ENCODE results near the gene MAPK8IP1. TPM values are rescaled to one million over a fixed set of nuclear protein-coding genes. Genes with fewer than 3 reads are reported as not detected.
A peak's percentile ranks its signal among the peaks of the same experiment; 100 is the strongest.

MAPK8IP1 gene
- polyA plus RNA-seq, 2 of the 4 experiments (the other 2 are of a cell fraction): 2.6 to 5.8 TPM

DNA sequence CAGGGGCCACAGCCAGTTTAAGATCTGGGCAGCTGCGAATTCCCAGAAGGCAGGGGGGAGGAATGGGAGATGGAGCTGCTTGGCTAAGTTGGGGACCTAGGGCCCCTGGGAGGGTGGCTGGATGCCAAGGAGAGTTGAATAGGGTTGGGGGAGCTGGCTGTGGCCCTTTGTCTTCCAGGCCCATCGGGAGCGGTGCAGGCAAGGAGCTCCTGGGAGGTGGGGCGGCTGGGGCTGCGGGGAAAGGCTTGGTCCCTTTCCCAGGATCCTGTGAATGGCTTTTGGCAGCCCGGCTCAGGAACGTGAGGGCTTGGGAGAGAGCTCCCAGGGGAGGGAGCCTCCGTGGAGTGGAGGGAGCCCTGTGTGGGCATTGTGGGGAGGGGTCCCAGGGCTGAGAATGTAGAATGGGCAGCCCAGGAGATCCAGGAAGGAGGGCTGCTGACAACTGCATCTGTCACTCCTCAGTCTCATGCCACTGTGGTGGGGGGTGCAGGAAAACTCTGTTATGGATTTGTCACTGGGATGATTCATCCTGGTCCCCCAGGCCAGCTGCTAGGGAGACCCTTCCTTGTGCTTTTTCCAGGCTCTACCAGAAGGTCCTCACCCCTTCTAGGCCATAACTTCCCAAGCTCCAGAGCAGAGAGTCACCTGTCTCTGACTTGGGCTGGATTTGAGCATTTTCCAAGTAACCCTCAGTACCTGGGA lies 15.6 kb downstream of the MAPK8IP1 start:
- no peak for ATAC-seq
- ChIA-PET POLR2A (no interaction called here), CTCF (interaction anchor here (0.7 to 1.1 kb wide), 2 partner anchors 10 to 17 kb away, joined by 3 to 4 read pairs; partner anchors contain the start of gene PEX16)
- no peaks in the 10 kb centered on the region for H3K9me3 ChIP-seq
- H3K27ac ChIP-seq: no peak overlapping the region
- no peak for DNase-seq (ENCODE audit: low read depth in 1 of 2, low spot score in 1 of 2)
- FAIRE-seq: no peak
- peaks cover 12% of the 10 kb centered on the region; the same call in 2 of the 3 replicates for H3K4me1 ChIP-seq
- TF ChIP-seq POLR2A (IDR thresholded peaks at IDR 0.05; ENCODE audit: low read length): no peak
- TF ChIP-seq, protein P1, sequence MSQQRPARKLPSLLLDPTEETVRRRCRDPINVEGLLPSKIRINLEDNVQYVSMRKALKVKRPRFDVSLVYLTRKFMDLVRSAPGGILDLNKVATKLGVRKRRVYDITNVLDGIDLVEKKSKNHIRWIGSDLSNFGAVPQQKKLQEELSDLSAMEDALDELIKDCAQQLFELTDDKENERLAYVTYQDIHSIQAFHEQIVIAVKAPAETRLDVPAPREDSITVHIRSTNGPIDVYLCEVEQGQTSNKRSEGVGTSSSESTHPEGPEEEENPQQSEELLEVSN (IDR thresholded peaks at IDR 0.05; ENCODE audit: borderline replicate concordance, low read depth): no peak
- TF ChIP-seq, protein P2, sequence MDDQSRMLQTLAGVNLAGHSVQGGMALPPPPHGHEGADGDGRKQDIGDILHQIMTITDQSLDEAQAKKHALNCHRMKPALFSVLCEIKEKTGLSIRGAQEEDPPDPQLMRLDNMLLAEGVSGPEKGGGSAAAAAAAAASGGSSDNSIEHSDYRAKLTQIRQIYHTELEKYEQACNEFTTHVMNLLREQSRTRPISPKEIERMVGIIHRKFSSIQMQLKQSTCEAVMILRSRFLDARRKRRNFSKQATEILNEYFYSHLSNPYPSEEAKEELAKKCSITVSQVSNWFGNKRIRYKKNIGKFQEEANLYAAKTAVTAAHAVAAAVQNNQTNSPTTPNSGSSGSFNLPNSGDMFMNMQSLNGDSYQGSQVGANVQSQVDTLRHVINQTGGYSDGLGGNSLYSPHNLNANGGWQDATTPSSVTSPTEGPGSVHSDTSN (IDR thresholded peaks at IDR 0.05): no peak
- TF ChIP-seq ZSCAN20 (CRISPR knock-in tag; IDR thresholded peaks at IDR 0.05): no peak
- no peak for TF ChIP-seq CBX2 (IDR thresholded peaks at IDR 0.05; ENCODE audit: borderline replicate concordance, low read depth)
- TF ChIP-seq ZC3H11A (IDR thresholded peaks at IDR 0.05): no peak
- no peak for TF ChIP-seq TFCP2L1 (CRISPR knock-in tag; IDR thresholded peaks at IDR 0.05)
- WGBS (ENCODE audit: missing lambda C conversion rate): 58% methylated on average over 8 of the region's 8 CpGs
- H3K4me3 ChIP-seq: peak overlapping the region; percentile 57; the same call in 1 of the 3 replicates
- H3K4me2 ChIP-seq: peak overlapping the region; percentile 73

- 88% methylated on average over 4 of the region's 6 CpGs for WGBS (ENCODE audit: missing lambda C conversion rate)
- peaks cover 12% of the 10 kb centered on the region; the same call in 2 of the 3 replicates for H3K4me1 ChIP-seq
- no peak for FAIRE-seq
- no peak overlapping the region for H3K4me3 ChIP-seq
- H3K27ac ChIP-seq: no peak overlapping the region
- TF ChIP-seq JUNB (IDR thresholded peaks at IDR 0.05) (no peak), ZC3H11A (IDR thresholded peaks at IDR 0.05) (no peak)
- no peak for ATAC-seq
- DNase-seq (ENCODE audit: low read depth in 1 of 2, low spot score in 1 of 2): no peak
- ChIA-PET POLR2A (no interaction called here), CTCF (interaction anchor here (1.1 kb wide), 1 partner anchor 16 kb away, joined by 3 read pairs; the partner anchor contains the start of gene PEX16)
- H3K9me3 ChIP-seq: no peaks in the 10 kb centered on the region
- no peak overlapping the region for H3K4me2 ChIP-seq
Measured at GRCh38 chr11:45901626-45902025, 16.2 kb downstream of the MAPK8IP1 start.

DNA sequence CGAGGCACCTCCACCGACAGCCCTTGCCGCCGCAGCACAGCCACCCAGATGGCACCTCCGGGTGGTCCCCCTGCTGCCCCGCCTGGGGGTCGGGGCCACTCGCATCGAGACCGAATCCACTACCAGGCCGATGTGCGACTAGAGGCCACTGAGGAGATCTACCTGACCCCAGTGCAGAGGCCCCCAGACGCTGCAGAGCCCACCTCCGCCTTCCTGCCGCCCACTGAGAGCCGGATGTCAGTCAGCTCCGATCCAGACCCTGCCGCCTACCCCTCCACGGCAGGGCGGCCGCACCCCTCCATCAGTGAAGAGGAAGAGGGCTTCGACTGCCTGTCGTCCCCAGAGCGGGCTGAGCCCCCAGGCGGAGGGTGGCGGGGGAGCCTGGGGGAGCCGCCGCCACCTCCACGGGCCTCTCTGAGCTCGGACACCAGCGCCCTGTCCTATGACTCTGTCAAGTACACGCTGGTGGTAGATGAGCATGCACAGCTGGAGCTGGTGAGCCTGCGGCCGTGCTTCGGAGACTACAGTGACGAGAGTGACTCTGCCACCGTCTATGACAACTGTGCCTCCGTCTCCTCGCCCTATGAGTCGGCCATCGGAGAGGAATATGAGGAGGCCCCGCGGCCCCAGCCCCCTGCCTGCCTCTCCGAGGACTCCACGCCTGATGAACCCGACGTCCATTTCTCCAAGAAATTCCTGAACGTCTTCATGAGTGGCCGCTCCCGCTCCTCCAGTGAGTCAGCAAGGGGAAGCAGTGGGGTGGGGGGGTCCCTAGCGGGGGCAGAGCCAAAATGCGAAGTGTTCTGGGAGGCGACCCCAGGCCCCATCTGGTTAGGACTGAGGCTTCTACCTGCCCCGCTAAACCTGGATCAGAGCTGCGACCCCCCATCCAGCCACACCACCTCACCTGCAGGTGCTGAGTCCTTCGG lies 17.3 kb downstream of the MAPK8IP1 start:
- ChIA-PET POLR2A (no interaction called here), CTCF (interaction anchor here (0.7 kb wide), 1 partner anchor 9 kb away, joined by 3 read pairs; no protein-coding TSS in a partner anchor)
- 90% methylated on average over 42 of the region's 56 CpGs for WGBS (ENCODE audit: missing lambda C conversion rate)
- Histone ChIP-seq H3K4me1 (peaks cover 12% of the 10 kb centered on the region; the same call in 2 of the 3 replicates), H3K27ac (no peak overlapping the region), H3K4me2 (no peak overlapping the region), H3K4me3 (no peak overlapping the region), H3K9me3 (no peaks in the 10 kb centered on the region)
- TF ChIP-seq SREBF2 (IDR thresholded peaks at IDR 0.05): no peak
- TF ChIP-seq MAFK (IDR thresholded peaks at IDR 0.05; ENCODE audit: partially characterized antibody): no peak
- TF ChIP-seq, protein P3, sequence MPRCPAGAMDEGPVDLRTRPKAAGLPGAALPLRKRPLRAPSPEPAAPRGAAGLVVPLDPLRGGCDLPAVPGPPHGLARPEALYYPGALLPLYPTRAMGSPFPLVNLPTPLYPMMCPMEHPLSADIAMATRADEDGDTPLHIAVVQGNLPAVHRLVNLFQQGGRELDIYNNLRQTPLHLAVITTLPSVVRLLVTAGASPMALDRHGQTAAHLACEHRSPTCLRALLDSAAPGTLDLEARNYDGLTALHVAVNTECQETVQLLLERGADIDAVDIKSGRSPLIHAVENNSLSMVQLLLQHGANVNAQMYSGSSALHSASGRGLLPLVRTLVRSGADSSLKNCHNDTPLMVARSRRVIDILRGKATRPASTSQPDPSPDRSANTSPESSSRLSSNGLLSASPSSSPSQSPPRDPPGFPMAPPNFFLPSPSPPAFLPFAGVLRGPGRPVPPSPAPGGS (IDR thresholded peaks at IDR 0.05): no peak
- TF ChIP-seq FOXS1 (CRISPR knock-in tag; IDR thresholded peaks at IDR 0.05): no peak
- TF ChIP-seq GATA3 (IDR thresholded peaks at IDR 0.05; ENCODE audit: borderline replicate concordance): no peak
- no peak for TF ChIP-seq RCOR1 (IDR thresholded peaks at IDR 0.05; ENCODE audit: low read depth, low read length)
- TF ChIP-seq MAZ (IDR thresholded peaks at IDR 0.05; ENCODE audit: borderline replicate concordance, low read depth, low read length): no peak
- TF ChIP-seq RAD21 (conservative IDR thresholded peaks at IDR 0.05 in 1 of 2, IDR thresholded peaks at IDR 0.05 in 1 of 2): no peak
- TF ChIP-seq, protein P4, sequence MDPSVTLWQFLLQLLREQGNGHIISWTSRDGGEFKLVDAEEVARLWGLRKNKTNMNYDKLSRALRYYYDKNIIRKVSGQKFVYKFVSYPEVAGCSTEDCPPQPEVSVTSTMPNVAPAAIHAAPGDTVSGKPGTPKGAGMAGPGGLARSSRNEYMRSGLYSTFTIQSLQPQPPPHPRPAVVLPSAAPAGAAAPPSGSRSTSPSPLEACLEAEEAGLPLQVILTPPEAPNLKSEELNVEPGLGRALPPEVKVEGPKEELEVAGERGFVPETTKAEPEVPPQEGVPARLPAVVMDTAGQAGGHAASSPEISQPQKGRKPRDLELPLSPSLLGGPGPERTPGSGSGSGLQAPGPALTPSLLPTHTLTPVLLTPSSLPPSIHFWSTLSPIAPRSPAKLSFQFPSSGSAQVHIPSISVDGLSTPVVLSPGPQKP (IDR thresholded peaks at IDR 0.05; ENCODE audit: low read depth, low read length): no peak
- no peak for TF ChIP-seq SMC3 (IDR thresholded peaks at IDR 0.05)
- TF ChIP-seq BHLHE40 (IDR thresholded peaks at IDR 0.05; ENCODE audit: low read depth, low read length): no peak
- no peak for TF ChIP-seq EHF (CRISPR knock-in tag; IDR thresholded peaks at IDR 0.05)
- TF ChIP-seq CEBPB (IDR thresholded peaks at IDR 0.05): no peak
- DNase-seq (ENCODE audit: low read depth in 1 of 2, low spot score in 1 of 2) (no peak), ATAC-seq (no peak), FAIRE-seq (no peak)

Measured in A549 (cell line).